ENCODE results near the gene COPRS.

COPRS gene

GRCh38 chr17:31824766-31825360 lies 34.2 kb downstream of the COPRS start:
- H2AFZ ChIP-seq (ENCODE audit: low read length) = no peak overlapping the region
- no peak overlapping the region for H3K27ac ChIP-seq (replicated peaks; ENCODE audit: low read length)
- no peak overlapping the region for H3K4me3 ChIP-seq (ENCODE audit: low read length in 2 of 2)
- no peaks in the 10 kb centered on the region for H3K4me1 ChIP-seq (ENCODE audit: control insufficient read depth in 2 of 2, insufficient read depth in 1 of 2, low read depth in 1 of 2, low read length in 2 of 2)
- H3K14ac ChIP-seq (ENCODE audit: low read length) = no peak overlapping the region
- no peak overlapping the region for H4K91ac ChIP-seq (ENCODE audit: low read depth, low read length, poor library complexity)
- no peak overlapping the region for H2BK12ac ChIP-seq (ENCODE audit: low read length)
- H3K18ac ChIP-seq (ENCODE audit: low read length) = no peak overlapping the region
- no peak overlapping the region for H2BK5ac ChIP-seq (ENCODE audit: low read length)
- no peaks in the 10 kb centered on the region for H3K36me3 ChIP-seq (replicated peaks in 1 of 2; ENCODE audit: control insufficient read depth in 2 of 2, insufficient read depth in 2 of 2, low read length in 2 of 2)
- H3K4me2 ChIP-seq (ENCODE audit: insufficient read depth, low read length, poor library complexity, severe bottlenecking) = no peak overlapping the region
- DNase-seq (ENCODE audit: low spot score) = no peak
- H2AK5ac ChIP-seq (ENCODE audit: low read depth, low read length) = no peak overlapping the region
- no peak overlapping the region for H3K23ac ChIP-seq (ENCODE audit: low read depth, low read length, poor library complexity)
- no peak overlapping the region for H2BK120ac ChIP-seq (ENCODE audit: low read depth, low read length)
- no peak overlapping the region for H3K4ac ChIP-seq (ENCODE audit: low read length)
- no peaks in the 10 kb centered on the region for H3K79me1 ChIP-seq (ENCODE audit: low read depth, low read length)
- no peak overlapping the region for H4K8ac ChIP-seq (ENCODE audit: low read depth, low read length)
- no CpG with 5 or more reads among the region's 7 CpGs for WGBS, 2 donors (ENCODE audit: extremely low coverage in 2 of 2, insufficient read length in 2 of 2, insufficient replicate concordance in 1 of 2)
- no peak overlapping the region for H2BK15ac ChIP-seq (ENCODE audit: low read length)
- peaks cover 0 to 5% (median 0%) of the 10 kb centered on the region in 3 experiments for H3K27me3 ChIP-seq (ENCODE audit: control insufficient read depth in 3 of 3, insufficient read depth in 3 of 3, low read depth in 1 of 3, low read length in 3 of 3)
- H3K9me3 ChIP-seq (replicated peaks in 1 of 2; ENCODE audit: control insufficient read depth in 2 of 2, insufficient read depth in 1 of 2, low read depth in 1 of 2, low read length in 2 of 2) = no peaks in the 10 kb centered on the region
- no peak overlapping the region for H3K9ac ChIP-seq (ENCODE audit: low read depth, low read length, poor library complexity)

GRCh38 chr17:31823014-31823413 lies 36.0 kb downstream of the COPRS start:
- H3K4me1 ChIP-seq (ENCODE audit: control insufficient read depth in 2 of 2, insufficient read depth in 1 of 2, low read depth in 1 of 2, low read length in 2 of 2) = no peaks in the 10 kb centered on the region
- no peak overlapping the region for H4K91ac ChIP-seq (ENCODE audit: low read depth, low read length, poor library complexity)
- H3K79me1 ChIP-seq (ENCODE audit: low read depth, low read length) = no peaks in the 10 kb centered on the region
- no peaks in the 10 kb centered on the region for H3K36me3 ChIP-seq (replicated peaks in 1 of 2; ENCODE audit: control insufficient read depth in 2 of 2, insufficient read depth in 2 of 2, low read length in 2 of 2)
- no CpG with 5 or more reads among the region's 3 CpGs for whole genome bisulfite sequencing, 2 donors (ENCODE audit: extremely low coverage in 2 of 2, insufficient read length in 2 of 2, insufficient replicate concordance in 1 of 2)
- H2AFZ ChIP-seq (ENCODE audit: low read length) = no peak overlapping the region
- H3K4me3 ChIP-seq (ENCODE audit: low read length in 2 of 2) = no peak overlapping the region
- H3K27me3 ChIP-seq (ENCODE audit: control insufficient read depth in 3 of 3, insufficient read depth in 3 of 3, low read depth in 1 of 3, low read length in 3 of 3) = peaks cover 0 to 6% (median 0%) of the 10 kb centered on the region in 3 experiments
- no peak overlapping the region for H2BK5ac ChIP-seq (ENCODE audit: low read length)
- no peak overlapping the region for H3K18ac ChIP-seq (ENCODE audit: low read length)
- no peak overlapping the region for H4K8ac ChIP-seq (ENCODE audit: low read depth, low read length)
- H3K4ac ChIP-seq (ENCODE audit: low read length) = no peak overlapping the region
- no peak overlapping the region for H3K9ac ChIP-seq (ENCODE audit: low read depth, low read length, poor library complexity)
- no peak overlapping the region for H2BK120ac ChIP-seq (ENCODE audit: low read depth, low read length)
- H2BK12ac ChIP-seq (ENCODE audit: low read length) = no peak overlapping the region
- no peak overlapping the region for H3K14ac ChIP-seq (ENCODE audit: low read length)
- H3K27ac ChIP-seq (replicated peaks; ENCODE audit: low read length) = no peak overlapping the region
- no peak for DNase-seq (ENCODE audit: low spot score)
- no peak overlapping the region for H2AK5ac ChIP-seq (ENCODE audit: low read depth, low read length)
- H3K23ac ChIP-seq (ENCODE audit: low read depth, low read length, poor library complexity) = no peak overlapping the region
- H3K9me3 ChIP-seq (replicated peaks in 1 of 2; ENCODE audit: control insufficient read depth in 2 of 2, insufficient read depth in 1 of 2, low read depth in 1 of 2, low read length in 2 of 2) = no peaks in the 10 kb centered on the region
- no peak overlapping the region for H3K4me2 ChIP-seq (ENCODE audit: insufficient read depth, low read length, poor library complexity, severe bottlenecking)
- no peak overlapping the region for H2BK15ac ChIP-seq (ENCODE audit: low read length)

- H3K18ac ChIP-seq (ENCODE audit: low read length) = no peak overlapping the region
- no peak overlapping the region for H2BK5ac ChIP-seq (ENCODE audit: low read length)
- no peak overlapping the region for H3K23ac ChIP-seq (ENCODE audit: low read depth, low read length, poor library complexity)
- H3K4me3 ChIP-seq (ENCODE audit: low read length in 2 of 2) = no peak overlapping the region
- no peaks in the 10 kb centered on the region for H3K9me3 ChIP-seq (replicated peaks in 1 of 2; ENCODE audit: control insufficient read depth in 2 of 2, insufficient read depth in 1 of 2, low read depth in 1 of 2, low read length in 2 of 2)
- H2BK12ac ChIP-seq (ENCODE audit: low read length) = no peak overlapping the region
- no peak overlapping the region for H2AFZ ChIP-seq (ENCODE audit: low read length)
- H4K8ac ChIP-seq (ENCODE audit: low read depth, low read length) = no peak overlapping the region
- no peak overlapping the region for H2BK120ac ChIP-seq (ENCODE audit: low read depth, low read length)
- peaks cover 0 to 6% (median 0%) of the 10 kb centered on the region in 3 experiments for H3K27me3 ChIP-seq (ENCODE audit: control insufficient read depth in 3 of 3, insufficient read depth in 3 of 3, low read depth in 1 of 3, low read length in 3 of 3)
- no peak overlapping the region for H3K14ac ChIP-seq (ENCODE audit: low read length)
- no peak overlapping the region for H4K91ac ChIP-seq (ENCODE audit: low read depth, low read length, poor library complexity)
- H2BK15ac ChIP-seq (ENCODE audit: low read length) = no peak overlapping the region
- no peak overlapping the region for H3K9ac ChIP-seq (ENCODE audit: low read depth, low read length, poor library complexity)
- H3K79me1 ChIP-seq (ENCODE audit: low read depth, low read length) = no peaks in the 10 kb centered on the region
- whole genome bisulfite sequencing, 2 donors (ENCODE audit: extremely low coverage in 2 of 2, insufficient read length in 2 of 2, insufficient replicate concordance in 1 of 2) = no CpG with 5 or more reads among the region's 5 CpGs
- DNase-seq (ENCODE audit: low spot score) = no peak
- no peak overlapping the region for H3K27ac ChIP-seq (replicated peaks; ENCODE audit: low read length)
- H3K4me2 ChIP-seq (ENCODE audit: insufficient read depth, low read length, poor library complexity, severe bottlenecking) = no peak overlapping the region
- no peaks in the 10 kb centered on the region for H3K36me3 ChIP-seq (replicated peaks in 1 of 2; ENCODE audit: control insufficient read depth in 2 of 2, insufficient read depth in 2 of 2, low read length in 2 of 2)
- no peak overlapping the region for H3K4ac ChIP-seq (ENCODE audit: low read length)
- no peaks in the 10 kb centered on the region for H3K4me1 ChIP-seq (ENCODE audit: control insufficient read depth in 2 of 2, insufficient read depth in 1 of 2, low read depth in 1 of 2, low read length in 2 of 2)
- no peak overlapping the region for H2AK5ac ChIP-seq (ENCODE audit: low read depth, low read length)
Observed at GRCh38 chr17:31820691-31821435, 38.2 kb downstream of the COPRS start.

GRCh38 chr17:31819578-31819977 lies 39.5 kb downstream of the COPRS start:
- no peak overlapping the region for H3K27ac ChIP-seq (replicated peaks; ENCODE audit: low read length)
- H3K4me2 ChIP-seq (ENCODE audit: insufficient read depth, low read length, poor library complexity, severe bottlenecking) = no peak overlapping the region
- WGBS, 2 donors (ENCODE audit: extremely low coverage in 2 of 2, insufficient read length in 2 of 2, insufficient replicate concordance in 1 of 2) = no CpG with 5 or more reads among the region's 5 CpGs
- H3K36me3 ChIP-seq (replicated peaks in 1 of 2; ENCODE audit: control insufficient read depth in 2 of 2, insufficient read depth in 2 of 2, low read length in 2 of 2) = no peaks in the 10 kb centered on the region
- peaks cover 0 to 4% (median 0%) of the 10 kb centered on the region in 3 experiments for H3K27me3 ChIP-seq (ENCODE audit: control insufficient read depth in 3 of 3, insufficient read depth in 3 of 3, low read depth in 1 of 3, low read length in 3 of 3)
- no peaks in the 10 kb centered on the region for H3K79me1 ChIP-seq (ENCODE audit: low read depth, low read length)
- H2BK5ac ChIP-seq (ENCODE audit: low read length) = no peak overlapping the region
- no peak overlapping the region for H3K9ac ChIP-seq (ENCODE audit: low read depth, low read length, poor library complexity)
- H3K4ac ChIP-seq (ENCODE audit: low read length) = no peak overlapping the region
- H3K14ac ChIP-seq (ENCODE audit: low read length) = no peak overlapping the region
- no peak overlapping the region for H4K91ac ChIP-seq (ENCODE audit: low read depth, low read length, poor library complexity)
- no peak for DNase-seq (ENCODE audit: low spot score)
- no peak overlapping the region for H3K23ac ChIP-seq (ENCODE audit: low read depth, low read length, poor library complexity)
- H2BK120ac ChIP-seq (ENCODE audit: low read depth, low read length) = no peak overlapping the region
- H2AFZ ChIP-seq (ENCODE audit: low read length) = no peak overlapping the region
- H3K9me3 ChIP-seq (replicated peaks in 1 of 2; ENCODE audit: control insufficient read depth in 2 of 2, insufficient read depth in 1 of 2, low read depth in 1 of 2, low read length in 2 of 2) = no peaks in the 10 kb centered on the region
- H3K18ac ChIP-seq (ENCODE audit: low read length) = no peak overlapping the region
- H2BK12ac ChIP-seq (ENCODE audit: low read length) = no peak overlapping the region
- H2AK5ac ChIP-seq (ENCODE audit: low read depth, low read length) = no peak overlapping the region
- no peak overlapping the region for H4K8ac ChIP-seq (ENCODE audit: low read depth, low read length)
- H2BK15ac ChIP-seq (ENCODE audit: low read length) = no peak overlapping the region
- no peak overlapping the region for H3K4me3 ChIP-seq (ENCODE audit: low read length in 2 of 2)
- H3K4me1 ChIP-seq (ENCODE audit: control insufficient read depth in 2 of 2, insufficient read depth in 1 of 2, low read depth in 1 of 2, low read length in 2 of 2) = no peaks in the 10 kb centered on the region

Data from neuronal stem cell (in vitro differentiated cells).